ENCODE results near the gene PIK3C2G.
"Not testable (repeated sequence)": the region's sequence is repeated elsewhere in the genome, so short reads cannot be mapped to it uniquely, and the experiment has no call there.

PIK3C2G gene, protein sequence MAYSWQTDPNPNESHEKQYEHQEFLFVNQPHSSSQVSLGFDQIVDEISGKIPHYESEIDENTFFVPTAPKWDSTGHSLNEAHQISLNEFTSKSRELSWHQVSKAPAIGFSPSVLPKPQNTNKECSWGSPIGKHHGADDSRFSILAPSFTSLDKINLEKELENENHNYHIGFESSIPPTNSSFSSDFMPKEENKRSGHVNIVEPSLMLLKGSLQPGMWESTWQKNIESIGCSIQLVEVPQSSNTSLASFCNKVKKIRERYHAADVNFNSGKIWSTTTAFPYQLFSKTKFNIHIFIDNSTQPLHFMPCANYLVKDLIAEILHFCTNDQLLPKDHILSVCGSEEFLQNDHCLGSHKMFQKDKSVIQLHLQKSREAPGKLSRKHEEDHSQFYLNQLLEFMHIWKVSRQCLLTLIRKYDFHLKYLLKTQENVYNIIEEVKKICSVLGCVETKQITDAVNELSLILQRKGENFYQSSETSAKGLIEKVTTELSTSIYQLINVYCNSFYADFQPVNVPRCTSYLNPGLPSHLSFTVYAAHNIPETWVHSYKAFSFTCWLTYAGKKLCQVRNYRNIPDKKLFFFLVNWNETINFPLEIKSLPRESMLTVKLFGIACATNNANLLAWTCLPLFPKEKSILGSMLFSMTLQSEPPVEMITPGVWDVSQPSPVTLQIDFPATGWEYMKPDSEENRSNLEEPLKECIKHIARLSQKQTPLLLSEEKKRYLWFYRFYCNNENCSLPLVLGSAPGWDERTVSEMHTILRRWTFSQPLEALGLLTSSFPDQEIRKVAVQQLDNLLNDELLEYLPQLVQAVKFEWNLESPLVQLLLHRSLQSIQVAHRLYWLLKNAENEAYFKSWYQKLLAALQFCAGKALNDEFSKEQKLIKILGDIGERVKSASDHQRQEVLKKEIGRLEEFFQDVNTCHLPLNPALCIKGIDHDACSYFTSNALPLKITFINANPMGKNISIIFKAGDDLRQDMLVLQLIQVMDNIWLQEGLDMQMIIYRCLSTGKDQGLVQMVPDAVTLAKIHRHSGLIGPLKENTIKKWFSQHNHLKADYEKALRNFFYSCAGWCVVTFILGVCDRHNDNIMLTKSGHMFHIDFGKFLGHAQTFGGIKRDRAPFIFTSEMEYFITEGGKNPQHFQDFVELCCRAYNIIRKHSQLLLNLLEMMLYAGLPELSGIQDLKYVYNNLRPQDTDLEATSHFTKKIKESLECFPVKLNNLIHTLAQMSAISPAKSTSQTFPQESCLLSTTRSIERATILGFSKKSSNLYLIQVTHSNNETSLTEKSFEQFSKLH (N-terminal part only)

DNA sequence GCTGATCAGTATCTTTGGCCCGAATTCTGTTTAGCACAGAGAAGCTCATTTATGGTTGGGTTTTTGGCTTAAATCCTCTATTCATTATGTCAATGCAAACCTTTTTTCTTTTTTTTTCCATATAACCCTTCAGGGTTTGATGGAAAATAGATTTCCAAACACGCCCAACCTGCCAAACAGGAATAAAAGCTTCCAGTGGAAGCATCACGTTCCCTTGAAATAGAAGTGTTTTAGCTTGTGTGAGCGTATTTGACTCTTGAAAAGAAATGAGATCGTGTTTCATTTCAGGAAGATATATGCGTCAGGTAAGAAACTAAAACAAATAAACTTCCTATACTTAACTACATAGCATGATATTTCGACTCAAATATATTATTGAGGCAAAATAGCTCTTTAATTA is at the start of gene PIK3C2G:
Gene PIK3C2G, plus strand, starts transcription at position 246 of the 400 bp plus-strand sequence. CDS start 20,564 bp downstream, outside the sequence.
- no peak within 1 kb of the TSS for H3K4me3 ChIP-seq (ENCODE audit: low read length)
- TF ChIP-seq ZNF274 (IDR thresholded peaks at IDR 0.05; ENCODE audit: low read depth, low read length): no peak

DNA sequence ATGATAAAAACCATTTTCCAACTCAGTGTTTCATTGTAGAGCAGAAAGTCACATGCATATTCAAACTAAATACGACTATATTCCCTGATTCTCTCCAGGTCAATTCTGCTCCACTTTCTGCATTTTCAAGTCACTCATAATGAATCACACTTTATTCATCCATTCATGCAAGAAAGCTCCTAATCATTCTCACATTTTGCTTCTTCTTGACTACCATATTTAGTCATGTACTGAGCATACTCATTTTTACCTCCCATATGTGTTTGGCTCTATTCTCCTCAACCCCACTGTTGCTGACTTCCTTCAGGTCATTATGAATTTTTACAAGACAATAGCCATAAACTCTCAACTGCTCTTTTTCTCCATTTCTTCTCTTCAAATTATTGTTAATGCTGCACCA is 43.4 kb upstream of the PIK3C2G start:
- no peak for TF ChIP-seq ZNF274 (IDR thresholded peaks at IDR 0.05; ENCODE audit: low read depth, low read length)
- H3K4me3 ChIP-seq (ENCODE audit: low read length): no peak overlapping the region

DNA sequence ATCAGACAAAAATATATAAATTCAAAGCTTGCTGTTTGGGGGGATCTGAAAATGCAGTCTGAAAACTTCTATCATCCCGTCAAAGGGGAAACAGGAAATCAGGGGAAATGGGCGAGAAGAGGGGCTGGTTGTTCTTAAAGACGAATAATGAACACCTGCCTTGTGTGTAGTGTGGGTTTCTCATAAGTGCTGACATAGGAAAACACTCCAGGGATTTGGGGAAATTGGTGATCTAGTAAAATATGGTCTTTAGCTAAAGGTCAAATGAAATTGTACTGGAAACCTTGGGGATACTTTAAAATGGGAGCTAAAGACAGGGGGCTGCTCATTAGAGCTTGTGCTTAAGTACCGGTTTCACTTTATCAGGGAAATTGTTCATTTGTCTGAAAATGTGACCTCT is 39.6 kb upstream of the PIK3C2G start:
- H3K4me3 ChIP-seq (ENCODE audit: low read length): no peak overlapping the region
- no peak for TF ChIP-seq ZNF274 (IDR thresholded peaks at IDR 0.05; ENCODE audit: low read depth, low read length)

DNA sequence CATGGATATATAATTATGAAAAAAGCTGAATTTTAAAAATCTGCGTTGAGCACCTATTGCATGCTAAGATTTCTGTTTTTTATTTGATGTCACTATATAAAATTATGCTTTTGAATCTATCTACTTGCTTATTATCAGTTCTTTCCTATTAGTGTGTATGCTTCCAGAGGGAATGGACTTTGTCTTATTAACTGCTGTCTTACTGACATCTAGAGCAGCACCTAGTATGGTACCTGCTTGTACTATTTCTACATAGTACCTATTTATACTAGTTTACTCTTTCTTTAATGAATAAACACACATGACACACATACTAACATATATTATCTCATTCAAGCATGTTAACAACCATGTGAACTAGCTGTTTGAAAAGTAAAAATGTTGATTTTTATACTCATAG is 38.6 kb upstream of the PIK3C2G start:
- no peak overlapping the region for H3K4me3 ChIP-seq (ENCODE audit: low read length)
- no peak for TF ChIP-seq ZNF274 (IDR thresholded peaks at IDR 0.05; ENCODE audit: low read depth, low read length)

DNA sequence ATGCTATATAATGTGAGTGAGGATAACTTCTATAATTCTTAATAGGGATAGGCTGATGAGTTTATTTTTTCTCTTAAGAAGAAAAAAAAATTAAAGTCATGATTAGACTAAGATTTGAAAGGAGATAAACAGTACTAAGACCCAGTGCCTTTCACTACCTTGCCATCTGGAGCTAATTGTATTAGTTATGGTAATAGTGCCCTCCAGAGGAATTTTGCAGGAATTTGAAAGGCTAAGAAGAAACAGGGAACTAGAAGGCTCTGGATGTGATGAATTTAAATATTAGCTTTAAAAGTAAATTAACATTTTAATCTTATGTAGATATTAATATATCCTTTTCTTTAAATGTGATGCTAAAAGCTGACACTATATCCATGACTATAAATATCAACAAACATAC is 36.6 kb upstream of the PIK3C2G start:
- no peak for TF ChIP-seq ZNF274 (IDR thresholded peaks at IDR 0.05; ENCODE audit: low read depth, low read length)
- no peak overlapping the region for H3K4me3 ChIP-seq (ENCODE audit: low read length)

DNA sequence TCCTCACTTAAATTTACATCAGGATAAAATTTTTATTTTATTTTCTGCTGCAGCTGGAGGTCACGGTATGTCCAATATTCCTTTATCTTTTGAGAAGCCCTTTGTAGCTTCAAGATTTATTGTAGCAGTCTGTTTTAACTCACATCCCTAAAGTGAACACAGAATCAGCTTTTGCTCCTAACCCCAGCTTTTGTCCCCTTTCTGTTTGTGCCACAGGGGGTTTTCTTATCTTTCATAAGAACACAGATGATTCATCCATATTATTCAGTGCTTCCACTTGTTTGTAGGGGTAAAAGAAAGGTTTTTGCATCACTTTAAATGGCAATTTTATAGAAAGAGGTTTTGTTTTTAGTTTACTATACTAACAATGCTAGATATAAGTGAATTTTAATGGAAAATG is 21.8 kb upstream of the PIK3C2G start:
- TF ChIP-seq ZNF274 (IDR thresholded peaks at IDR 0.05; ENCODE audit: low read depth, low read length): no peak
- no peak overlapping the region for H3K4me3 ChIP-seq (ENCODE audit: low read length)

DNA sequence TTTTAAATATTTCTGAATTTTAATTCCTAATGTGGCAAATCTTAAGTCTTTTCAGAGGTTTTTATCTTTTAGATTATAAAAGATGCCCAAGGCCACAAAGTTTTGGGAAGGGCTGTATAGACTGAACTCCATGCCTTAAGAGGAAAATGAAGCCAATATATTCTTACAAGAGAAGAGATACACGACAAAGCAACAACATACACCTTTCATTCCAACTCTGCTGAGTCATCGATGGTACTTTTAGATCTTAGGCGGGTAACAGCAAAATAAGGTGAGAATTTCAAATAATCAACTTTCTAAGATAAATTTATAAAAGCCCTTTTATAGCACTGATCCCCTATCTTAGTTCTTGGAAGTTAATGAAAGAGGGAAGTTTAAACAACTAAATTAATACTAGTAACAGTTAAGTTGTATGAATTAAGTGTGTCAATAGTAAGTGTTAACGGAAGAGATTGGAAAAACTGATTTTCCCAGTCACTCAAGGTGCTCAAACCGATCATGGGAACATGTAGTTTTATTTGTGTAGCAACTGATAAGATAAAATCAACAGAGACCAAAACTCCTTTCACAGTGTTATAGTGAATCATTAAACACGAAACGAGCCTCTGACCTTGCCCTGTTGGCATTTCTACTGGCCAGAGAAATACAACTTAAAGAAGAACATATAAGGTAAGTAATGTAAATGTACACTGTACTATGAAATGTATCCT is 18.8 kb upstream of the PIK3C2G start:
- TF ChIP-seq ZNF274 (IDR thresholded peaks at IDR 0.05; ENCODE audit: low read depth, low read length): no peak
- no peak overlapping the region for H3K4me3 ChIP-seq (ENCODE audit: low read length)

DNA sequence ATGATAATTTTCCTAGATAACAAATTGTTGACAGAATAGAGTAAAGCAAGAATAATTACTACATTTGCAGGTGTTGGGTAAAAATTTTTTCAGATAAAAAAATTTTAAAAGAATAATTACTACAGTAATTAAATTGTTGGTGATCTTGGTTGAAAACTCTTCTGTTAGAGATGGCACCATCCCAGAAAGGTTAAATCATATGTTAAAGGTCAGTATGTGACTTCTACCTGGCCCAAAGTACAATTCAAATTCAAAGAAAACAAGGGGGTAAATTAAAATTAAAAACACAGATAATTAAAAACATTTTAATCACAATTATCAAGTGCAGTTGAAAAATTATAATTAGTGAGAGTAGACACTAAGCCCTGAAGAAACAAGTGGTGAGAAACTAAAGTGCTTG is 18.1 kb upstream of the PIK3C2G start:
- no peak for TF ChIP-seq ZNF274 (IDR thresholded peaks at IDR 0.05; ENCODE audit: low read depth, low read length)
- H3K4me3 ChIP-seq (ENCODE audit: low read length): no peak overlapping the region

DNA sequence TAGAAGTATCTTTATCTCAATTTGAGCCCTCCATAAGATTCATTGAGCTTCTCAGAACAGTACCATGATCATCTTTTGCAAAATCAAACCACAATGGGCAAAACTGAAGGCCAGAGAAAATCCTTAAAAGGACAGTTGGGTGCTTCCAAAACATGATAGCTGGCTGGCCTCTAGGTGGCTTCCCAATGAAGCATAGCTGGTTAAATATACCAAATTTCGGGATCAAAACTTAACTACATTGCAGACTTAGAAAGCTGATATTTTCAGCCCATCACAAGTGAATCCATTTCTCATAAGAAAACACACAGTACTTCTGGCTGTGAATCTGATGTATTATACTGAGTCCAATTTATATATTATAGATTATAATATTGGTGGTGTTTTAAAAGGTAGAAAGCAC is 15.3 kb upstream of the PIK3C2G start:
- H3K4me3 ChIP-seq (ENCODE audit: low read length): no peak overlapping the region
- no peak for TF ChIP-seq ZNF274 (IDR thresholded peaks at IDR 0.05; ENCODE audit: low read depth, low read length)

DNA sequence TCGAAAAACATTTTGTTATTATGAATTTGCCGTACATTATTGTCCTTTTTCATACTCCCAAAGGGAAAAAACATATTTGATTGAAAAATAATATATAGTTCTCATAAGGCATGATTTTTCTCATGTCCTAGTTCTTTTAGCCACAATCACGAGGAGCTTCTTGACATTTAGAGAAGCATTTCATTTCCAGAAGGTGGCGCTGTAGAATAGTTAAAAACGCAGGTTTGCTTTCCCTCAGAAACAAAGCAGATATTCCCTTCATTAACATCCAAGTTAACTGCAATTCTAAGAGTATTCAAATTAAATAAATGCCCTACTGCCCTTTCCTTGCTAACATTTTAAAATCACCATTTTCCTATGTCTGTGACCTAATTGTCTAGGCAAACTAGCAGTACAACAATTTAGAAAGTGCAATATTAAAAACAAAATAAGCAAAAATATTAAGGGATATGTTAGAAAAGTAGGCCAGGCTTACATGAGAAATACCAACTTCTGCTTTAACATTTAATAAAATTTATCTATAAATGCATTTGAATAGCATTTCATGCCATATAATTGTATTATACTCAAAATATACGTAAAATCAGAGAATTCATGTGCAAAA is 10.9 kb upstream of the PIK3C2G start:
- TF ChIP-seq ZNF274 (IDR thresholded peaks at IDR 0.05; ENCODE audit: low read depth, low read length): no peak
- H3K4me3 ChIP-seq (ENCODE audit: low read length): no peak overlapping the region

DNA sequence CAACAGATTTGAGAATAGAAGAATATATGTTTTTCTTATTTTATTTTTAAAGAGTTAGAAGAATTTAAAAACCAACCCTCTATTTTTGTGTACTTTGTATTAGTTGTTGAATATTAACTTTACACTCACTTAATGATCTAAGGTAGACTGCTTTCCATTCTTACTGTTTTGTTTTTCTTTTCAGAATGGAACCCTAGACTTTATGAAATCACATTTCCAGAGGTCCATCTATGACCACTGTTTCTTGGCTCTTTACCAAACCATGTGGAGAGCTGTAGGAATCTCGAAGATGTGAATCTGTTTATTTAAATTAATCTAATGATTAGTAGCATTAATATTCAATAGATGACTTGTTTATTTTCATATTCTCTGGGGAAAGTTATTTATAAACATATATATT is 7.2 kb upstream of the PIK3C2G start:
- no peak overlapping the region for H3K4me3 ChIP-seq (ENCODE audit: low read length)
- no peak for TF ChIP-seq ZNF274 (IDR thresholded peaks at IDR 0.05; ENCODE audit: low read depth, low read length)

DNA sequence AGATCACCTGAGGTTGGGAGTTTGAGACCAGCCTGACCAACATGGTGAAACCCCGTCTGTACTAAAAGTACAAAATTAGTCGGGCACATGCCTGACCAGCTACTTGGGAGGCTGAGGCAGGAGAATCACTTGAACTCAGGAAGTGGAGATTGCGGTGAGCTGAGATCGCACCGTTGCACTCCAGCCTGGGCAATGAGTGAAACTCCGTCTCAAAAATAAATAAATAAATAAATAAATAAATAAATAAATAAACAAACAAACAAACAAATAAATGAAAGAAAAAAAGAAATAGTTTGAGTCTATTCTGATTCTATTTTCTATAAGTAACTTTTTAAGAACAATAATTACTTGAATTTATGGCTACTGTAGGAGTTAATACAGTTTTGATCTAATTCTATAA is 6.3 kb upstream of the PIK3C2G start:
- H3K4me3 ChIP-seq (ENCODE audit: low read length): not testable (repeated sequence)

DNA sequence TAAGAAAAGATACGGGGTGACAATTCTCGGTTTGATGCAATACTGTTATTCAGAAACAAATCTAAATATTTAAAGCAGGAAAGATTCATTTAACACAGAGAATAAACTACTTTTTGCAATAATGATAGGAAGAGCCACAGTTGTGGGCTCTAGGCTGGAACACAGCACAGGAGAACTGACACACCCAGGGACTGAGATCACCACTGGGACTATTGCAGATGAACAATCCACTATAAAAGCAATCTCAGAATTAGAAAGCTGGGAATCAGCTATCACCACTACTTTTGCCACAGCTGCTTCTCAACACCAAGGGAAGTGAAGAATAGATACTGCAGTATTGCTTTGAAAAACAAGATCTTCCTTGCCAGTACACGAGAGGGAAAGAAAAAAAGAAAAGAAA is 4.1 kb upstream of the PIK3C2G start:
- no peak overlapping the region for H3K4me3 ChIP-seq (ENCODE audit: low read length)
- TF ChIP-seq ZNF274 (IDR thresholded peaks at IDR 0.05; ENCODE audit: low read depth, low read length): no peak
